K562 (cell line): ENCODE data around the gene HADH. TPM values are rescaled to one million over a fixed set of nuclear protein-coding genes. Genes with fewer than 3 reads are reported as not detected.
A peak's percentile ranks its signal among the peaks of the same experiment; 100 is the strongest.
"Not testable (repeated sequence)": the region's sequence is repeated elsewhere in the genome, so short reads cannot be mapped to it uniquely, and the experiment has no call there.

Experiments used
- ATAC-seq: fragments of 200-7000 bp; cut with Tn5 transposase; 3 replicates; pipeline ENCODE4 v1.9.1; 2020; ENCODE audit warnings: moderate library complexity
- BruUV-seq: library from RNA; stranded (reverse); fragments of 400-500 nt; replicated peaks from 2 replicates; lab custom pipeline; 2021; lab: Mats Ljungman, UMichigan
- CTCF ChIA-PET: fragments of 300-600 bp; formaldehyde crosslinking; extraction: SDS; loops from one replicate; lab custom pipeline; 2021; ENCODE audit warnings: low intra/inter-chr PET ratio; lab: Yijun Ruan, JAX
- POLR2A ChIA-PET: fragments of 300-600, 350-650 bp; sonication (Branson Sonifier 250); formaldehyde crosslinking; extraction: SDS; loops from one replicate; lab custom pipeline; 2021; ENCODE audit warnings: antibody characterized with exemption, inconsistent platforms; lab: Yijun Ruan, JAX
- DNase-seq, 4 experiments: peaks; one replicate each; pipeline versions ENCODE4 v3.0.0 to v3.0.0-alpha.2; 2011 to 2018; ENCODE audit warnings: low spot score in 3 of 4, mixed read lengths in 3 of 4; ENCODE audit errors: extremely low read depth in 1 of 4
- FAIRE-seq: peaks from 2 replicates; lab custom pipeline; 2011; peaks lifted over from hg19 to GRCh38; lab: Jason Lieb, UNC
- H2AFZ ChIP-seq: 2 replicates; pipeline ENCODE4 v1.6.0; 2011; ENCODE audit warnings: low read depth, low read length, control low read depth, inconsistent platforms
- H3K27ac ChIP-seq: fragments of 200-600 bp; 3 replicates; pipeline ENCODE4 v1.8.0; 2011; ENCODE audit warnings: low read depth, mild to moderate bottlenecking, control low read depth, inconsistent platforms, low read length, moderate library complexity, mixed read lengths; ENCODE audit errors: extremely low read depth
- H3K27me3 ChIP-seq, 2 experiments: fragments of 300-600 bp in 1 of 2; 2 replicates in 1 of 2; 3 replicates in 1 of 2; pipeline versions ENCODE4 v1.6.0 to v1.8.0; 2011; ENCODE audit warnings: inconsistent platforms in 2 of 2, low read length in 2 of 2, mild to moderate bottlenecking in 1 of 2, mixed read lengths in 1 of 2, moderate library complexity in 1 of 2; ENCODE audit not compliant: control insufficient read depth in 2 of 2, insufficient read depth in 2 of 2
- H3K36me3 ChIP-seq: fragments of 300-600 bp; 3 replicates; pipeline ENCODE4 v1.8.0; 2011; ENCODE audit warnings: mild to moderate bottlenecking, low read length, inconsistent platforms; ENCODE audit not compliant: control insufficient read depth, insufficient read depth
- H3K4me1 ChIP-seq, 2 experiments: fragments of 200-600 bp in 1 of 2; replicated peaks in 1 of 2; 2 replicates in 1 of 2; 3 replicates in 1 of 2; pipeline versions ENCODE4 v1.5.1 to v1.8.0; 2011; ENCODE audit warnings: inconsistent platforms in 2 of 2, low read length in 2 of 2, mild to moderate bottlenecking in 1 of 2, mixed read lengths in 1 of 2, moderate library complexity in 1 of 2; ENCODE audit not compliant: control insufficient read depth in 2 of 2, insufficient read depth in 2 of 2
- H3K4me2 ChIP-seq: 2 replicates; pipeline ENCODE4 v1.6.1; 2011; ENCODE audit warnings: low read length, control low read depth, inconsistent platforms, mixed read lengths; ENCODE audit not compliant: insufficient read depth
- H3K4me3 ChIP-seq: fragments of 200-600 bp; sonication (generic), shearing (Covaris generic); 2 replicates; pipeline ENCODE4 v1.5.1; 2016; ENCODE audit warnings: control low read depth, inconsistent platforms
- H3K79me2 ChIP-seq: fragments of 200-600 bp; 3 replicates; pipeline ENCODE4 v1.8.0; 2011; ENCODE audit warnings: low read length, inconsistent platforms; ENCODE audit not compliant: control insufficient read depth, insufficient read depth
- H3K9ac ChIP-seq, 2 experiments: 2 replicates each; pipeline versions ENCODE4 v1.6.0 to v1.6.1; 2011; ENCODE audit warnings: low read depth in 2 of 2, low read length in 2 of 2, control low read depth in 1 of 2, inconsistent platforms in 1 of 2, mild to moderate bottlenecking in 1 of 2, mixed read lengths in 1 of 2; ENCODE audit not compliant: insufficient read depth in 1 of 2
- H3K9me1 ChIP-seq: one replicate; pipeline ENCODE4 v1.6.0; 2011; ENCODE audit warnings: inconsistent platforms, mild to moderate bottlenecking, low read length, moderate library complexity; ENCODE audit not compliant: control insufficient read depth, insufficient read depth
- H3K9me3 ChIP-seq: replicated peaks from 2 replicates; pipeline ENCODE4 v1.5.1; 2011; ENCODE audit warnings: low read depth, low read length, inconsistent platforms; ENCODE audit not compliant: control insufficient read depth, insufficient read depth
- H4K20me1 ChIP-seq: replicated peaks from 2 replicates; pipeline ENCODE4 v1.6.1; 2011; ENCODE audit warnings: low read length, inconsistent platforms, mixed read lengths; ENCODE audit not compliant: control insufficient read depth, insufficient read depth
- ZNF146 ChIP-seq: IDR thresholded peaks from one replicate; pipeline ENCODE4 v1.6.1; 2018; ENCODE audit warnings: missing compliant biosample characterization; ENCODE audit not compliant: unreplicated experiment
- ZNF165 ChIP-seq: fragments of 250-450 bp; sonication (Bioruptor Pico); IDR thresholded peaks from 2 replicates; pipeline ENCODE4 v1.4.0; 2020; ENCODE audit warnings: borderline replicate concordance
- ZNF561 ChIP-seq: fragments of 450-650 bp; formaldehyde crosslinking; conservative IDR thresholded peaks from 2 replicates; pipeline ENCODE4 v1.4.0; 2020; ENCODE audit warnings: mild to moderate bottlenecking, moderate library complexity
- WGBS: fragments of 100-300 bp; shearing (Covaris generic); methylation state at CpG from one replicate; pipeline ENCODE4 v1.1.6; 2016; ENCODE audit warnings: low coverage, mixed read lengths; ENCODE audit not compliant: insufficient coverage; ENCODE audit errors: missing lambda C conversion rate; 5-methylcytosine and 5-hydroxymethylcytosine counted together
- in situ Hi-C: fragments of 300-500 bp; cut with MboI; formaldehyde crosslinking; loops from 4 replicates; pipeline ENCODE4 v1.15.0; 2018; ENCODE audit warnings: inconsistent platforms, mixed read lengths
- intact Hi-C: fragments of 100-400 bp; cut with micrococcal nuclease; formaldehyde crosslinking; loops from 2 replicates; pipeline ENCODE4 v1.14.2; 2022
- polyA plus RNA-seq, 8 experiments: library from polyadenylated mRNA; depleted of rRNA in 4 of 8; stranded (reverse) in 5 of 8; unstranded in 3 of 8; fragments of >200 nt; fragmentation: Nextera tagmentation in 2 of 8; fragmentation: Illumina TruSeq in 1 of 8; extraction: Ambion mirVana in 2 of 8; extraction: Trizol in 1 of 8; gene quantifications; 2 replicates each; pipeline versions ENCODE4 v1.2.1 to v1.2.3, GENCODE V29; 2011 to 2014; ENCODE audit warnings: inconsistent platforms in 1 of 8, missing spikeins in 1 of 8
- total RNA-seq, 7 experiments: library from RNA; depleted of rRNA in 6 of 7; stranded (reverse); fragments of >200 nt in 6 of 7; fragmentation: Illumina TruSeq in 2 of 7; extraction: Trizol in 2 of 7; gene quantifications; 2 replicates each; pipeline versions ENCODE4 v1.2.1 to v1.2.3, GENCODE V29; 2011 to 2021; ENCODE audit warnings: low replicate concordance in 1 of 7

HADH gene
- total and polyA plus RNA-seq, 9 of the 15 experiments (the other 6 are each of a cell fraction or from before 2014, with no cell fraction given), result 9.4 to 73.3 (median 32.8) TPM

DNA sequence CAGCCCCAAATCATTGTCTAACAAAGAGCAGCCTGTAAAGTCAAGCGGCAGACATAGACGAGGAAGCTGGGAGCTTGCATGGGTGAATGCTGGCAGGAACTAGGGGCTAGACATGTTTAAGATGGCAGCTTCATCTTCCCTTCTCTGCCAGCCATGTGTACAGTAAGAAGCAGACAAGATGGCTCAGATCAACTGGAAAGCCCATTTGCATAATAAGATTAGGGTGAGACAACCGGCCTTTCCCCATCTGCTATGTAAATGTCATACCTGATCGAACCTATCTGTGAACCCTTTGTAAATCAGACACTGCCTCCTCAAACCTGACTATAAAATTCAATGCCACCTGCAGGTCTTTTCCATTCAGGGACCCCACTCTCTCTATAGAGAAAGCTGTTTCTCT is 22.8 kb upstream of the HADH start:
- ChIA-PET CTCF (no interaction called here), POLR2A (no interaction called here)
- BruUV-seq, result no TSS peak
- H3K36me3 ChIP-seq, result no peaks in the 10 kb centered on the region
- in situ Hi-C loops, result no loop called here
- no peak for FAIRE-seq
- WGBS, result 2% methylated on average over 4 of the region's 4 CpGs
- TF ChIP-seq ZNF561 (CRISPR knock-in tag) (no peak), ZNF165 (CRISPR knock-in tag) (no peak)
- H3K27me3 ChIP-seq, result no peaks in the 10 kb centered on the region
- H3K4me2 ChIP-seq, result no peak overlapping the region
- intact Hi-C loops, result no loop called here
- H3K4me3 ChIP-seq, result no peak overlapping the region
- peaks cover 3 to 7% of the 10 kb centered on the region in 2 experiments; a peak in 1 of 5 replicates for H3K4me1 ChIP-seq
- H3K9me3 ChIP-seq, result no peaks in the 10 kb centered on the region
- H3K9me1 ChIP-seq, result no peaks in the 10 kb centered on the region
- no peaks in the 10 kb centered on the region; the same call in 1 of the 2 replicates for H4K20me1 ChIP-seq
- no peak overlapping the region for H3K9ac ChIP-seq
- H3K27ac ChIP-seq, result no peak overlapping the region
- ATAC-seq, result peak; percentile 26; the same call in 1 of the 3 replicates
- no peaks in the 10 kb centered on the region for H3K79me2 ChIP-seq
- DNase-seq, result no peak
- peak overlapping the region; percentile 29; the same call in 1 of the 2 replicates for H2AFZ ChIP-seq

DNA sequence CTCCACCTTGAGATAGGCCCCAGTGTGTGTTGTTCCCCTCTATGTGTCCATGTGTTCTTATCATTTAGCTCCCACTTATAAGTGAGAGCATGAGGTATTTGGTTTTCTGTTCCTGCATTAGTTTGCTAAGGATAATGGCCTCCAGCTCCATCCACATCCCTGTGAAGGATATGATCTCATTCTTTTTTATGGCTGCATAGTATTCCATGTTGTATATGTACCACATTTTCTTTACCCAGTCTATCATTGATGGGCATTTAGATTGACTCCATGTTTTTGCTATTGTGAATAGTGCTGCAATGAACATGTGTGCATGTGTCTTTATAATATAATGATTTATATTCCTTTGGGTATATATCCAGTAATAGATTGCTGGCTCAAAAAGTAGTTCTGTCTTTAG is 22.2 kb upstream of the HADH start:
- H3K27ac ChIP-seq, H3K36me3 ChIP-seq, H4K20me1 ChIP-seq, BruUV-seq, FAIRE-seq, H3K4me3 ChIP-seq, intact Hi-C loops, H3K4me2 ChIP-seq, H2AFZ ChIP-seq, DNase-seq, ATAC-seq, POLR2A ChIA-PET, H3K4me1 ChIP-seq, H3K9ac ChIP-seq, H3K79me2 ChIP-seq, H3K9me1 ChIP-seq, H3K27me3 ChIP-seq, CTCF ChIA-PET, in situ Hi-C loops, H3K9me3 ChIP-seq: not testable (repeated sequence)
- TF ChIP-seq ZNF146 (CRISPR knock-in tag), result peak; percentile 91

DNA sequence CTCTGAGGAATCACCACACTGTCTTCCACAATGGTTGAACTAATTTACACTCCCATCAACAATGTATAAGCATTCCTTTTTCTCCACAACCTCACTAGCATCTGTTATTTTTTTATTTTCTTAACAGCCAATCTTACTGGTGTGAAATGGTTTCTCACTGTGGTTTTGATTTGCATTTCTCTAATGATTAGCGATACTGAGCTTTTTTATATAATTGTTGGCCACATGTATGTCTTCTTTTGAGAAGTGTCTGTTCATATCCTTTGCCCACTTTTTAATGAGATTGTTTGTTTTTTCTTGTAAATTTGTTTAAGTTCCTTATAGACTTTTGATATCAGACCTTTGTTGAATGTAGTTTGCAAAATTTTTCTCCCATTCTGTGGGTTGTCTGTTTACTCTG is 21.8 kb upstream of the HADH start:
- BruUV-seq, H3K4me3 ChIP-seq, H3K4me2 ChIP-seq, H3K9ac ChIP-seq, H2AFZ ChIP-seq, DNase-seq, H3K79me2 ChIP-seq, H3K4me1 ChIP-seq, H4K20me1 ChIP-seq, H3K9me1 ChIP-seq, H3K36me3 ChIP-seq, H3K27me3 ChIP-seq, in situ Hi-C loops, FAIRE-seq, H3K9me3 ChIP-seq, H3K27ac ChIP-seq, ATAC-seq, POLR2A ChIA-PET, CTCF ChIA-PET, intact Hi-C loops: not testable (repeated sequence)
- WGBS, result 17% methylated on average over 1 of the region's 1 CpG
